HG02610 (cell line): ENCODE results near the gene SERPINB1.
"Not testable (repeated sequence)": the region's sequence is repeated elsewhere in the genome, so short reads cannot be mapped to it uniquely, and the experiment has no call there.

ENCODE experiments used
- ATAC-seq: cut with Tn5 transposase; IDR thresholded peaks from one replicate; pipeline ENCODE4 v1.9.1; 2021; ENCODE audit warnings: mild to moderate bottlenecking, moderate library complexity; ENCODE audit not compliant: unreplicated experiment

The SERPINB1 gene

DNA sequence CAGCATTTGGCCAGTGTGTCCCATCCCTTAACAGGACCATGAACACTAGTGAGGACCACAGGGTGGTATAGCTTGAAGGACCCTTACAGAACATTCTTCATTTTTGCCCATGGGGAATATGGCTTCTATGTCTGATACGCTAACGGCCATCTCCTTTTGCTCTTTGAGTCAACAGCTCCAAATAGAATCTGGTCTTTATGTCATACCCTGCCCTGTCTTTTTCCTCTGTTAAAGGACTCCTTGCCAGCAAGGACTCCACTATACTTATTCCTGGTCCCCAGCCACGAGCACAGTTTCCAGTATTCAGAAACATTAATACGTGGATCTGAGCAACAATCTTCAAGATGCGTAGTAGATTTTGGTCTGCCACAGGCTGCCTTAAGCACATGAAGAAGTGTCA is 22.5 kb downstream of the SERPINB1 start:
- no peak for ATAC-seq

DNA sequence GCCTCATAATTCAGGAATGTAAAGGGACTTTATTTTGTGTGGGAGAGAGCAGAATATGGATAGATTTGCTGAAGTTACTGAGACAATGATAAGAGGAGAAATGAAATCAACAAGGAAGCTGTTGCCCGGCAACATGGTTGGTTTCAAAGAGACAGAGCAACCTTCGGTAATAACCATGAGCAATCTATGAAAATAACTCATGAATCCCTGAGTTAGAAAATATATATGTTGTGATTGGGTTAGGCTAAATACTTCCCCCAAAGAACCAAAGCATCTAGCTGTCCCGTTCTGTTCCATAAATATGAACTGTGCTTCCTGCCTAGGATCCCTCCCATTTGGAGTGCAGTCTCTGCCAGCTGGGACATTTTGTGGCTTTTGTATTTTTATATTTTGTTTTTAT is 23.1 kb downstream of the SERPINB1 start:
- ATAC-seq, result no peak

DNA sequence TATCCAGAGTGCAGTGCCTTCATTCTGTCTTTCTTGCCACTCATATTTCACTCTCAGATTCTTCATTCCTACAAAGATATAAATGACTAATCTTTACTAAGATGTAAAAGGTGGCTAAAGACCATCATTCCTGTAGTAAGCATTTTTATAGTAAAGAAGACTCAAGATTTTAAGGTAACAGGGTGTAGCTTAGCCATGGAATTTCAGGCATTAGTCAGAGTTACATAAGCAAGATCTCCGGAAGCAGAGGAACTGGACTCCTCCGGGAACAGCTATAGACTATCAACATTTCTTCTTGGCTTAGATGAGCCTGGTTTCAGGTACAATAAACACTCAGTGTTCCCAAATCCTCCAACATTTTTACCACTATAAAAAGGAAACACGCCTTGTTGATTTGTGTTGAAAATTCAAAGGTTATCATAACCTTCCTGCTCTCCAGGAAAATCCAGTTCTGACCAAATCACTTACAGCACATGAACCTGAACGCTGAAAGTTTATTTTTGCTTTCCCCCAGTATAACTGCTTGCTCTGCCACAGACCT is 23.7 kb downstream of the SERPINB1 start:
- no peak for ATAC-seq

DNA sequence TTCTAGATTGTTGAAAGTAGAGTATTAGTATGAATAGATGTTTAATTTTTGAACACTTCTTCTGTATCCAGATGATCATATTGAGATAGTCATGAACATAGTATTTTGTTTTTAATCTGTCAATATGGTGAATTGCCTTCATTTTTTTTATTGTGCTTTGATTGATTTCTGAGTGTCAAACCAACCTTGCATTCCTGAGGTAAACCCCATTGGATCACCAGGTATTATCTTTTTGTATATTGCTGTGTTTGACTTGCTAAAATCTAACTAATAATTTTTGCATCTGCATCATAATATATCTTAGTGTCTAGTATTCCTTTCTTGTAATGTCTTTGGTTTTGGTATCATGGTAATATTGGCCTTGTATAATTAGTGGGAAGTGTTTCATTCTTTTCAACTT is 25.5 kb downstream of the SERPINB1 start:
- ATAC-seq, result no peak

DNA sequence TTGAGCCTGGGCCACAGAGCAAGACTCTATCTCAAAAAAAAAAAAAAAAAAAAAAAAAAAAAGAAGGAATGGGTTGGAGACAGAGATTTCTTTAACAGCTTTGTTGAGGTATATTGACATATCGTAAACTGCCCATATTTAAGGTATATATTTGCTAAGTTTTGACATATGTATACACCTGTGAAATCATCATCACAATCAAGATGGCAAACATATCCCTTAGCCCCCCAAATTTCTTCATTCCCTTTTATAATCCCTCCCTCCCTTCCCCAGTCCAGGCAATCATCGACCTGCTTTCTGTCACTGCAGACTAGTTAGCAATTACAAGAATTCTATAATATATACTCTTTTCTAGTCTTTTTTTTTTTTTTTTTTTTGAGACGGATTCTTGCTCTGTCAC is 29.0 kb downstream of the SERPINB1 start:
- no peak for ATAC-seq

DNA sequence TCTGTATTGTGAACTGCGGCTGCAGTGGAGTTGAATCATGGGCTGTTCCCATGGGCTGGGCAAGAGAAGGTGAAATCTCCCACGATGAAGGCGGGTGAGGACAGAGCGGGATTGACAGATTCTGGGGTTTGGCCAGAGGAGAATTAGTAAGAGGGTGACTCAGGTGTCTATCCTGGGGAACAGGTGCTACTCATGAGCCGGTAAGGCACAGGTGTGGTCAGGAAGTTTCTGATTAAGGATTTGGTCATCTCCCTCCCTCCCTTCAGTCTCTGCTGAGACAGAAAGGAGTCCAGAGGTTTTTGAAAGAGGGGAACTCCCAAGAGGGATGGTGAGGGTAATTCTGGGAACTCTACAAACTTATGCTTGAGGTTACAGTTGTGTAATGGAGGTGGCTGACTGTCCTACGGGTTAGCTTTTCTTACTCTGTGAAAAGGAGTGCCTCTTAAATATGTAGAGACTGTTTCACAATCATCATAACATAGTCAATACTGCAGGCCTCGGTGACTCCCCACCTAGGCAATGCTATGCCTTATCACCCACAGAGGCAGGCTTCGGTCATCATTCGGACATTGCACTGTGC is 31.5 kb downstream of the SERPINB1 start:
- ATAC-seq, result no peak

DNA sequence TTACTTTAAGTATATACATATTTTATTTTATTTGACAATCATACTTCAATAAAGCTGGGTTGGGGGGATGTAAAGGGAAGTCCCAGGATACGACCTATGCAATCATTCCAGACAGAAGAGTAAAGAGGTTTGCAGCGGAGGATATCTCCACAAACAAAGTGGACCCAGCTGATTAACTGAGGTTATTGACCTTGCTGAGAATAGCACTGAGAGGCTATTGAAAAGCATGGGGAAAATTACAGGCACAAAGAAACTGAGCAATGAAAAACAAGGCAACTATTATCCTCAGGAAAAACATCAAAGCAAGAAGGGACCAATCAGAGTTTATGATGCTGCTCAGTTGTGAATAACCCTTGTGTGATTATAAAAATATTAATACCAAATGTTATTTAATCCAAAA is 32.6 kb downstream of the SERPINB1 start:
- no peak for ATAC-seq

DNA sequence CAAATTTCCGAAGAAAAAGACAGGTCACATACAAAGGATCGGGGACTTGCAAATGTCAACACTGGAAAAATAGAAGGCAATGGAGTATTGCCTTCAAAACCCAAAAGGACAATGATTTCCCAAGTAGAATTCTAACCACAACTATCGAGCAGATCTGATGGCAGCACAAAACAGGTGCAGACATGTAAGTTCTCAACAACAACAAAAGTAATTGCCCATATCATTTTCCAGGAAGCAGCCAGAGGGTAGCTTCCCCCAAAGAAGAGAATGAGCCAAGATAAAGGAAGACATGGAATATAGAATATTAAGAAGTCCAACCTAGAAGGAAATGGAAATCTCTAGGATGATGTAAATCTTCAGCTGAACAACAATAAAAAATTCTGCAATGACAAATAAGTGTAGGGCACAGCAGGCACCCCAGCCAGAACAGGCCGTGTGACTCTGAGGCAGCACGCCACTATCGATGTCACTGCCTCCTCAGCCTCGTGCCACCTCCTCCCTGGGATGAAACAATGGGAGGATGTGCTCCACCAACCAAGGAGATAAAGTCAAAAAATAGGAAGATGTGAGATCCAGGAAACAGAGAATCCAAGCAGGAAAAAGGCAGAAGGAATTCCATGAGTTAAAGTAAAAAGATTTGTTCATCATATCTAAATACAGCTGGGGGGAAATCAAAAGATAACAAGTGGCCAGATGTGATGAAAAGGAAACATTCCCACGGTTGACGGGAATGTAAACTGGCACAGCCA is 34.1 kb downstream of the SERPINB1 start:
- no peak for ATAC-seq

DNA sequence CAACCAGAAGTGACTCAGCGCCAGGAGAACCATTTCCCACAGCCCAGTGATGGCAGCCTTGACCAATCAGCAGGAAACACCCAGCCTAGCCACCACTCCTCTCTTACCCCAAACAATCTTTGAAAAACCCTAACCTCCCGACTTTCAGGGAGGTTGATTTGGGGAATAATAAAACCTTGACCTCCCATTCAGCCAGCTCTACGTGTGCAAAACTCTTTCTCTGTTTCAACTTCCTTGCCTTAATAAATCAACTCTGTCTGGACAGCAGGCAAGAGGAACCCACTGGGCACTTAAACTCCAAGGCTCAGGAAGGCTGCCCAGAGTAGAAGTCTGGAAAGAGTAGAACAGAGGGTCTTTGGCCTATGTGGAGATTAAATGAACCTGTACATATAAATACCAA is 35.0 kb downstream of the SERPINB1 start:
- no peak for ATAC-seq

DNA sequence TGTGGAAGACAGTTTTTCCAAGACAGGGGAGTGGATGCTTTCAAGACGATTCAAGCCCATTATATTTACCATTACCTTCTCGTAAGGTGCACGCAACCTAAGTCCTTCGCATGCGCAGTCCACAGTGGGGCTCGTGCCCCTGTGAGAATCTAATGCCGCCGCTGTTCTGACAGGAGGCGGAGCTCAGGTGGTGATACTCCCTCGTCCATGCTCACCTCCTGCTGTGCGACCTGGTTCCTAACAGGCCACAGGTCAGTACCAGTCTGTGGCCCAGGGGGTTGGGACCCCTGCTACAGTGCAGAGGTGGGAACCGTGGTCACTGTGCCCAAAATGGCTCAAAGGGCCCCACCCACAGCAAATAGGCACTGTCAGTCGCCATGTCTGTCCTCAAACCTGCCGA is 36.6 kb downstream of the SERPINB1 start:
- no peak for ATAC-seq

DNA sequence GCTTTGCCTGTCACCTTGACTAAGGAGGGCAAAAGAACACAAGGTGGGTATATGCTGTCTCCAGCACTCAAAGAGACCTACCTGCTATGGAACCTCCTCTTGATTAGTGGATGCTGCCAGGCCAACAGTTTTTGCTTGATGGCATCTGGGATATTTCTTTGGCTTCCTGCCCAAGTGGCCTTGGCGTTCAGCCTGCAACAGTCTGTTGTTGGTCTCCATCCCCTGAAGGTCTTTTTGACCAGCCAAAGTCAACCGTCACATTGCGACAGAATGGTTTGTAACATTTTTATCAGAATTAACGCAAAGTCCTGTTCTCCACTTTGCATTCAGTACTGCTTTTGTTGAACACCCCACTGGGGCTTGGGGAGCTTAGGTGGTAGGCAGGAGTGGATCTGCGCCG is 37.1 kb downstream of the SERPINB1 start:
- ATAC-seq, result no peak

DNA sequence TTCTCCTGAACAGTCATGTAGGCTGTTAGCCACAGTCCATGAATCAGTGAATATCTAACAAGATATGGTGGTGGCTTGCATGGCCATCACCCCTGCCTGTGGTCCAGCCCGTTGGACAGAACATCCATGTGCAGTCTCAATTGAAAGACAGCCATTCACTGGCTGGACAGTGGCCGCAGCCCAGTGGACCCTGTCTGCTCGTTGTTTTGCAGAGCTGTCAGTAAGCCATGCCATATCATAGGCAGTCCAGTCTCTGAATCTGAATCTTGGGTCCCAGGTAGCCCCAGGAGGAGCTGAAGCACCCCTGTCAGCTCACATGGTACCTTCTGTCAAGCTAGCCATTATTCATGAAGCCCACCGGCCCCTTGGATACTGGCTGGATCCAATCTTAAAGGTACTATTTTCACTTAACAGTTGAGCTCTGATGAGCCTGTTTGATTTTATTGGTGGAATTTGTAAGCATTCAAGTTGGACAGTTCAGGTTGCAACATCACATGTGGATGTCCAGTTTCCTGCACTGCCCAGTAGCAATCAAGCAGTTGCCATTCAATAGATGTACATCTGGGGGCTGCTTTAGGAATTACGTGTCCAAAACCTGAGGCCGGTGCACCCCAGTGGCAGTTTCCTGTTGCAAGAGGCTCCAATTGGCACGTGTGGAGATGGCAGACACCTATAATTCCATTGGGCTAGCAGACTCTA is 37.8 kb downstream of the SERPINB1 start:
- ATAC-seq, result no peak

DNA sequence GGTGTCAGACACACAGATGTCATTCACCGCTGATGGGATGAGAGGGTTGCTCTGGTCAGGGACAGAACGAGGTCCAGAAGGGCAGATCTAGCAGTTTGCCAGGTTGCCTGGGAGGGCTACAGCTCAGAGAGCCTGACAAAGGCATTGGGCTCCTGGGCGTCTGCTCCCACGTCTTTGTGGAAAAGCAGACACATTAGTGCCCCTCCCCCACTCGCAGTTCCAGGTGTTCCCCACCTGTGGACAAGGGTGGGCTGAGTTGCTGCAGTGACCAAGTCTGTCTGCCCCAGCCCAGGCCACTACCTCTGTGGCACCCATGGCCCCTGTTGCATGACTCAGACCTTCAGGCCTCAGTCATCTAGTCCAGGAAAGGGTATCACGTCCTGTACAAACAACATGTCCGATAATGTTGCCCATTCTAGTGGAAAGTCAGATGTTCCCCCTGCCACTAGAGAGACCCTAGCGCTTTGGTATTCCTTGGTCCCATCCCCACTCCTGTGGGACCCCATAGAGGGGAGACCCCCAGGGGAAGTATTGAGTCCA is 39.1 kb downstream of the SERPINB1 start:
- ATAC-seq, result no peak

DNA sequence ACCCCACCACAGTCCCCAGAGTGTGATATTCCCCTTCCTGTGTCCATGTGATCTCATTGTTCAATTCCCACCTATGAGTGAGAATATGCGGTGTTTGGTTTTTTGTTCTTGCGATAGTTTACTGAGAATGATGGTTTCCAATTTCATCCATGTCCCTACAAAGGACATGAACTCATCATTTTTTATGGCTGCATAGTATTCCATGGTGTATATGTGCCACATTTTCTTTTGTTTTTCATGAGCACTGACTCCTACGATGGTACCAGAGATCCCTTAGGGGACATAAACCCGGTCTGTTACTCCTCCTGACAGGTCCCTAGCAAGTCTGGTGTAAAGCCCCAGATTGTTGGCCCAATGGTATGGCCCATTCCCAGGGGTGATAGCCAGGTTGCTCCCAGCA is 40.0 kb downstream of the SERPINB1 start:
- not testable (repeated sequence) for ATAC-seq

DNA sequence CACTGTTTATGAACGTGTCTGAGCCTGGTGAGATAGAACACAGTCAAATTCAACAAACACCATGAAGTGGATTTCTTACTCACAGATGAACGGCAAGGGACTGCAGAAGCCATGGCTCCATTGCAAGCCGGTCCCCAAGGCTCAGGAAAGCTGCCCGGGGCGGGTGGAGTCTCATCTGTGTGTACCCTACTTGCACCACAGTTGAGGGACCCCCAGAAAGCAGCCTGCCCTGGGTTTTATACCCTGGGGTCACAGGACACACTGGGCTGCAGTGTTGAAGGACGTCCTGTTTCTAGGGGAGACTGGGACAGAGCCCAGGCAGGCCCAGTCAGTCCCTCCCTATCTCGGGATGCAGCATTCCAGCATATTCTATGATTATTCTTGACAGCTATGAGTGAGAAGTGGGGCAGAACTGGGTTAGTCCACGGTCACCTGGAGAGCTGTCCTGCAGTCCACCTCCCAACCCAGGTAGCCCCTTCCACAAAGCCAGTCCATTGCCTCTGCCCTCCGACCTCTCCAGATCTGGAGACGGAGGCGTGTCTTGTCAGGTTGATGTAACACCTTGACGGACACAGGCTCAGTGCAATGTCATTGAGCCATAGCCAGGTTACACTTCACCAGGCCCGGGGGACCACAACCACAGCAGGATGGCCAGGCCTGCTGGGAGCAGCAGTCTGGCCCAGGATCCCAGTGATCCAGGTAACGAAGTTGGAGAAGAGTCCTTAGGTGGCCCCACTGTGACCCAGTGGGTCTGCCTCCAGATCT is 40.9 kb downstream of the SERPINB1 start:
- ATAC-seq, result no peak

DNA sequence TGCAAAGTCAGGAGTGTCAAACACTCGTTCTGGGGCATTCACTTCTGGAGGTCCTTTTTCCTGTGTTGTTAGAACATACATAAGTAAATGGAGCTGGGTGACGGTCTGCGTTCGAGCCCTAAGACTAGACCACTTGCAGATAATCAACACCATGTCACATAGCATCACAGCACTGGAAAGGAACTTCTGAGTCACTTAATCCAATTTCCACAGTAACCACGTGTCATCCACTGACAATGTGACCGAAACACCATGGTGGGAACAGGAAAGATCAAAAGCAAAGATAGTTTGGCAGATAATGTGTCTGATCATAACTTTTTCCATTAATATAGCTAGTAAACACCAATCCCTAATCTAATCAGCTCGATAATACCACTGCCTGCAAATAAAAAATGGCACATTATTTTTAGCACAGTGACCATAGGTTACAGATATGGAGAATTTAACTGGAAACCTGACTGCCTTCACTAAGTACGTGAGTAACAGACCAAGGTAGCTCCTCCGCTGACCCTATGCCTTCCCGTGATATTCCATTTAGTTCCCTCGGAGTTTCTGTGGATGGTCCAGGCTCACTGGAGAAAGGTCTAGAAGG is 41.6 kb downstream of the SERPINB1 start:
- no peak for ATAC-seq

DNA sequence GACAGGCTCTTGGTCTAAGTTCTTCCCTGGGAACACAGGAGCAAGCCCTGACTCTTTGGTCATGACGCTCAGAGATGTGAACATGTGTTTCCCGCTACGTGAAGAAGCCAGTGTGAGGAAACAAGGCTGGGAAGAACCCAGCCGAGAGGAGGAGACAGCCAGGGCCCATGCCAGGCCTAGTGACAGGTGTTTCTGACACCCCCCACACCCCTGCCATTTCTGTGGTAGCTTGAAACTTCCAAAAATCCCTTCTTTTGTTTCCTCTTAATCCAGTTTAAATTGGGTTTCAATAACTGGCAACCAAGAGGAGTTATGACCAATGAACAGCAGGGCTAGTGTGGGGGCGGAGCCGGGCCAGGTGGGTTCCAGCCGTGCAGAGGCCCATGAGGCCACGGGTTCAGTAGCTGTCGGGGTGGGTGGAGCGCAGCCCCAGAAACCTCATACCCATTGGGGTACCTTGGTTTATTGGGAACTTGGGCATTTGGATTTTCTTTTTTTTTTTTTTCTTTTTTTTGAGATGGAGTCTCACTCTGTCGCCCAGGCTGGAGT is 43.0 kb downstream of the SERPINB1 start:
- no peak for ATAC-seq

DNA sequence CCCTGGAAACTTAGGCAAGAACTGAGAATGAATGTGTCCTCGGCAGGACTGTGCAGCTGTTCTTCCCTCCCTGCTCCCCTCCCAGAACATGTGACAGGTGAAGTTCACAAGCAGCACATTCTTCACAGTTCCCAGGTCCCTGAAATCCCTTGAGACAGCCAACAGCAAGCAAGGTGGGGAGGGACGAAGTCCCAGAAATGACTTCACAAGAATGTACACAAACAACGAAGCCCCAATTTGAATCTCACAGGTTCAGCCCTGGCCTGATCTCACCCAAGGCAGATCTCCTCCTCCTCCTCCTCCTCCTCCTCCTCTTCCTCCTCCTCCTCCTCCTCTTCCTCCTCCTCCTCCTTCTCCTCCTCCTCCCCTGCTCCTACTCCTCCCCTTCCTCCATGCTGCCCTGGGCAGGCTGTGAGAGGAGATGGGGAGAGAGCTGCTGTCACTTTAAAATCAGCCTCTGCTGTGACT is 44.1 kb downstream of the SERPINB1 start:
- no peak for ATAC-seq

DNA sequence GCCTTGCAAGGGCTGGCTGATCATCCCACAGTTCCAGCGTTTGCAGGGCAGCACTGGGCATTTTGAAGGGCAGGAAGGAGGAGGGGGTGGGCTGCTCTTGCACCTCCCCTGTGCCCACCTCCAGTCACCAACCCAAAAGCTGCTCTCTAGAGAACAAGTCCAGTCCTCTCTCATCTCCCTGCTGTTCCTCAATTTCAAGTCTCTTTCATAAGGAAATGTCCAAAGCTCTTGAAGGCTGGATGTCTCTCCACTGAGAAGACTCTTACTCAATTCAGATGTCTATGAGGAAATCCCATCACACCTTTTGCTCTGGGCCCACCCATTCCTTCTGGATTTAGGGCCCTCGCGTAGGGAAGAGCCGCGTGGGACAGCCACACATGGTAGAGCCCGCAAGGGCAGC is 44.8 kb downstream of the SERPINB1 start:
- no peak for ATAC-seq

DNA sequence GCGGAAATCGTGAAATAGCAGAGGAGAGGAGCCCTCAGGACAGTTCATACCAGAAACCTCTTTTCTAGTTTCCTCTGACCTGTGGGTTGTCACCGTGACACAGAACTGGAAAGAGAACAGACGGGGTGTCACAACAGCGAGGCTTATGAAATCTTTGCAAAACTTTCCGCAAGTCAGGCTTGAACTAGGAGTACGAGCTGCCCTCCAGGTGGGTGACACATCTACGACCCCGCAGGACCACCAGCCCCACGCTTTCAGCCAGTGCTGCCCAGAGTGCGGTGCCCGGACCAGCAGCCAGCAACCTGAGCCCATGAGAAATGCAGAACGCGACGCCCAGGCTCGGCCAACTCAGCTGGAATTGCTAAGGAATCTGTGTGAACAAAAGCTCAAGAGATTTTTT is 45.7 kb downstream of the SERPINB1 start:
- no peak for ATAC-seq
